B cell (primary cell): ENCODE measurements around the gene SMC1B. TPM values are rescaled to one million over a fixed set of nuclear protein-coding genes. Genes with fewer than 3 reads are reported as not detected.

Experiments used
- ATAC-seq: fragments of 200-7000 bp; cut with Tn5 transposase; one replicate; pipeline ENCODE4 v1.10.0; 2021; ENCODE audit warnings: low read depth, mild to moderate bottlenecking, moderate number of reproducible peaks, moderate library complexity
- CTCF ChIA-PET: fragments of 350-600 bp; sonication (Branson Sonifier 250); formaldehyde crosslinking; loops from one replicate; lab custom pipeline; 2021; ENCODE audit warnings: antibody characterized with exemption, inconsistent platforms; lab: Charles Lee
- POLR2A ChIA-PET: fragments of 350-600 bp; sonication (Branson Sonifier 250); formaldehyde crosslinking; loops from one replicate; lab custom pipeline; 2021; ENCODE audit warnings: antibody characterized with exemption; lab: Charles Lee
- DNase-seq: peaks from one replicate; pipeline ENCODE4 v3.0.0; 2013
- H2AFZ ChIP-seq: 2 replicates; pipeline ENCODE4 v1.6.1; 2012; ENCODE audit warnings: mild to moderate bottlenecking, low read depth, low read length; ENCODE audit not compliant: insufficient read depth, poor library complexity, severe bottlenecking
- H3K27ac ChIP-seq, 2 donors: 1 replicate in 1 of 2; 2 replicates in 1 of 2; pipeline ENCODE4 v1.5.1; 2012 to 2013; ENCODE audit warnings: low read length in 2 of 2, mild to moderate bottlenecking in 2 of 2, moderate library complexity in 1 of 2
- H3K27me3 ChIP-seq, 4 experiments: fragments of 200-600 bp in 1 of 4; sonication (generic) in 1 of 4; replicated peaks in 1 of 4; 1 replicate in 2 of 4; 2 replicates in 2 of 4; pipeline versions ENCODE4 v1.6.1 to v1.7.0; 2013 to 2016; ENCODE audit warnings: low read length in 3 of 4, mild to moderate bottlenecking in 2 of 4, mixed read lengths in 1 of 4, moderate library complexity in 1 of 4; ENCODE audit not compliant: insufficient read depth in 4 of 4, control insufficient read depth in 3 of 4; ENCODE audit errors: control extremely low read depth in 1 of 4
- H3K36me3 ChIP-seq, 2 experiments: replicated peaks in 1 of 2; 1 replicate in 1 of 2; 2 replicates in 1 of 2; pipeline versions ENCODE4 v1.6.1 to v1.7.1; 2013; ENCODE audit warnings: low read length in 1 of 2; ENCODE audit not compliant: insufficient read depth in 2 of 2, control insufficient read depth in 1 of 2; ENCODE audit errors: control extremely low read depth in 1 of 2, extremely low read depth in 1 of 2
- H3K4me1 ChIP-seq, 2 donors: fragments of 200-600 bp in 1 of 2; sonication (generic) in 1 of 2; 1 replicate in 1 of 2; 2 replicates in 1 of 2; pipeline versions ENCODE4 v1.5.1 to v1.6.1; 2013 to 2017; ENCODE audit warnings: low read length in 2 of 2; ENCODE audit not compliant: control insufficient read depth in 2 of 2, insufficient read depth in 2 of 2
- H3K4me2 ChIP-seq: replicated peaks from 2 replicates; pipeline ENCODE3; 2012; ENCODE audit warnings: mild to moderate bottlenecking, low read depth, low read length; ENCODE audit not compliant: poor library complexity, severe bottlenecking
- H3K4me3 ChIP-seq, 5 experiments: fragments of 200-600 bp in 1 of 5; sonication (generic) in 1 of 5; 1 replicate in 3 of 5; 2 replicates in 2 of 5; pipeline versions ENCODE4 v1.5.1 to v1.7.0; 2011 to 2016; ENCODE audit warnings: low read length in 4 of 5, mild to moderate bottlenecking in 4 of 5, low read depth in 2 of 5, control low read depth in 1 of 5, moderate library complexity in 1 of 5; ENCODE audit not compliant: insufficient read depth in 1 of 5; ENCODE audit errors: control extremely low read depth in 1 of 5, extremely low read depth in 1 of 5
- H3K79me2 ChIP-seq: fragments of 200-600 bp; sonication (generic); one replicate; pipeline ENCODE4 v1.6.0; 2016; ENCODE audit warnings: low read length; ENCODE audit not compliant: control insufficient read depth, insufficient read depth
- H3K9ac ChIP-seq: fragments of 200-600 bp; sonication (generic); 2 replicates; pipeline ENCODE4 v1.6.1; 2017; ENCODE audit warnings: mild to moderate bottlenecking, low read length, moderate library complexity
- H3K9me3 ChIP-seq, 3 donors: one replicate each; pipeline versions ENCODE4 v1.6.1 to v1.7.1; 2013; ENCODE audit warnings: low read length in 2 of 3; ENCODE audit not compliant: control insufficient read depth in 2 of 3, insufficient read depth in 1 of 3; ENCODE audit errors: control extremely low read depth in 1 of 3
- H4K20me1 ChIP-seq: 2 replicates; pipeline ENCODE4 v1.6.0; 2012; ENCODE audit warnings: mild to moderate bottlenecking, low read length; ENCODE audit not compliant: insufficient read depth, control insufficient read depth, poor library complexity, severe bottlenecking
- H3K27ac Mint-ChIP-seq: one replicate; pipeline ENCODE4 v1.8.0; 2021; ENCODE audit warnings: mixed read lengths
- H3K27me3 Mint-ChIP-seq: one replicate; pipeline ENCODE4 v1.8.0; 2021; ENCODE audit warnings: mixed read lengths
- H3K4me1 Mint-ChIP-seq: one replicate; pipeline ENCODE4 v1.8.0; 2021; ENCODE audit warnings: mixed read lengths
- H3K4me3 Mint-ChIP-seq: one replicate; pipeline ENCODE4 v1.8.0; 2021; ENCODE audit warnings: mixed read lengths
- H3K9me3 Mint-ChIP-seq: one replicate; pipeline ENCODE4 v1.8.0; 2022; ENCODE audit warnings: mixed read lengths; ENCODE audit not compliant: insufficient read depth
- EZH2 ChIP-seq: IDR thresholded peaks from 2 replicates; pipeline ENCODE4 v1.6.1; 2012; ENCODE audit warnings: borderline replicate concordance, low read depth, mild to moderate bottlenecking, moderate library complexity, low read length; ENCODE audit not compliant: insufficient read depth, poor library complexity, severe bottlenecking
- WGBS: methylation state at CpG from one replicate; pipeline ENCODE4 v1.1.5; 2013; ENCODE audit warnings: missing lambda C conversion rate; ENCODE audit not compliant: insufficient coverage; 5-methylcytosine and 5-hydroxymethylcytosine counted together
- intact Hi-C: fragments of 100-400 bp; cut with micrococcal nuclease; formaldehyde crosslinking; loops from one replicate; pipeline ENCODE4 v1.10.0; 2022
- polyA plus RNA-seq: library from polyadenylated mRNA; depleted of rRNA; stranded (reverse); fragments of >200 nt; gene quantifications from 2 replicates; pipeline ENCODE4 v1.2.3, GENCODE V29; 2012
- total RNA-seq, 2 donors: library from RNA; stranded (reverse); fragments of 120-200 nt in 1 of 2; gene quantifications; 1 replicate in 1 of 2; 2 replicates in 1 of 2; pipeline versions ENCODE4 v1.2.3 to v1.2.4, GENCODE V29; 2013 to 2022
- TF ChIP-seq, protein P1 (sequence below): fragments of 200-600 bp; IDR thresholded peaks from one replicate; pipeline ENCODE4 v1.8.0; 2022; ENCODE audit warnings: antibody characterized with exemption, mild to moderate bottlenecking

SMC1B gene
- total and polyA plus RNA-seq, 2 donors (not counting 1 experiment from before 2014, with no cell fraction given), result 0.07 TPM; not detected in 1

DNA sequence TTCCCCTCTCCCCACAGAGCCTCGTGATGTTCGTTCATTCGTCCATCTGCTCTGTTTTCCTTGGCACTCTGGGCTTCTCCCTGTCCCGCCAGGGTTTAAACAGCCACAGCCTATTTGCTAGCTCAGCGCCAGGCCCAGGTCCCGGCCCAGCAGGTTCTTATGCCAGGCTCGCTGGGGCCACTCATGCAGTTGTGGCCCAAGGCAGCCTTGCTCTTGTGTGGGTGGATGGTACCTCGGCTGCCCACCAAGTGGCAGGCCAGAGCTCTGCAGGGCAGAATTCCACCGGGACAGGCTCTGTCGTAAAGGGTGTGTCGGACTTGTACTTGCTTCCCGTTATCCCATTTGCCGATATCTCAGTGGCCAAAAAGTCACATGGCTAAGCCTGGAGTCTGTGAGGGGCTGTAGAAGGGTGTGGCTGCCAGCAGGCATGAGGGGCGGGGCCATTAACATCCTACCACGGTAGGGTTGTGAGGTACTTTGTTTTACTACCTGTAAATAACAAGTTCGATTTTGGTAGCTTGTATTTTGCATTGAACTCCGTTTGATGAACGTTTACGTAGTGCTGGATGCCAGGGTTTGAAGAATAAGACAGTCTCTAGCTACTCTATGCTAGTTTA, 95.7 kb downstream of the SMC1B start:
- H3K79me2 ChIP-seq, result peaks cover 85% of the 10 kb centered on the region
- TF ChIP-seq EZH2, result no peak
- TF ChIP-seq, protein P1, sequence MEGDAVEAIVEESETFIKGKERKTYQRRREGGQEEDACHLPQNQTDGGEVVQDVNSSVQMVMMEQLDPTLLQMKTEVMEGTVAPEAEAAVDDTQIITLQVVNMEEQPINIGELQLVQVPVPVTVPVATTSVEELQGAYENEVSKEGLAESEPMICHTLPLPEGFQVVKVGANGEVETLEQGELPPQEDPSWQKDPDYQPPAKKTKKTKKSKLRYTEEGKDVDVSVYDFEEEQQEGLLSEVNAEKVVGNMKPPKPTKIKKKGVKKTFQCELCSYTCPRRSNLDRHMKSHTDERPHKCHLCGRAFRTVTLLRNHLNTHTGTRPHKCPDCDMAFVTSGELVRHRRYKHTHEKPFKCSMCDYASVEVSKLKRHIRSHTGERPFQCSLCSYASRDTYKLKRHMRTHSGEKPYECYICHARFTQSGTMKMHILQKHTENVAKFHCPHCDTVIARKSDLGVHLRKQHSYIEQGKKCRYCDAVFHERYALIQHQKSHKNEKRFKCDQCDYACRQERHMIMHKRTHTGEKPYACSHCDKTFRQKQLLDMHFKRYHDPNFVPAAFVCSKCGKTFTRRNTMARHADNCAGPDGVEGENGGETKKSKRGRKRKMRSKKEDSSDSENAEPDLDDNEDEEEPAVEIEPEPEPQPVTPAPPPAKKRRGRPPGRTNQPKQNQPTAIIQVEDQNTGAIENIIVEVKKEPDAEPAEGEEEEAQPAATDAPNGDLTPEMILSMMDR, result no peak
- no peak overlapping the region for H2AFZ ChIP-seq
- Mint-ChIP-seq H3K27me3 (no peaks in the 10 kb centered on the region), H3K4me3 (peak overlapping the region; percentile 89), H3K27ac (peak overlapping the region; percentile 97), H3K9me3 (no peaks in the 10 kb centered on the region), H3K4me1 (peaks cover 45% of the 10 kb centered on the region)
- H3K4me2 ChIP-seq, result peak overlapping the region; percentile 65
- H3K27ac ChIP-seq, result peak overlapping the region; percentile 89 to 97
- peaks cover 0 to 11% of the 10 kb centered on the region in 2 experiments for H3K36me3 ChIP-seq
- peaks cover 5% of the 10 kb centered on the region for H4K20me1 ChIP-seq
- DNase-seq, result no peak
- no peaks in the 10 kb centered on the region for H3K9me3 ChIP-seq
- H3K27me3 ChIP-seq, result no peaks in the 10 kb centered on the region
- H3K4me1 ChIP-seq, result peaks cover 25 to 28% of the 10 kb centered on the region in 2 donors
- WGBS, result 89% methylated on average over 13 of the region's 19 CpGs
- ATAC-seq, result no peak
- ChIA-PET CTCF (interaction anchor here (0.9 kb wide), 1 partner anchor 23 kb away, joined by 3 read pairs; no protein-coding TSS in a partner anchor), POLR2A (no interaction called here)
- intact Hi-C loops, result loop anchor here (1.0 to 5.0 kb wide), 5 partner anchors 7 to 154 kb away; partner anchors contain the start of genes NUP50 and UPK3A
- H3K9ac ChIP-seq, result peak overlapping the region; percentile 27
- no peak overlapping the region for H3K4me3 ChIP-seq
